ENCODE results near the gene METTL13. TPM values are rescaled to one million over a fixed set of nuclear protein-coding genes. Genes with fewer than 3 reads are reported as not detected.
A peak's percentile ranks its signal among the peaks of the same experiment; 100 is the strongest.

METTL13 gene
- total and polyA plus RNA-seq, 9 of the 15 experiments (the other 6 are each of a cell fraction or from before 2014, with no cell fraction given): 18.9 to 78.9 (median 54.9) TPM

DNA sequence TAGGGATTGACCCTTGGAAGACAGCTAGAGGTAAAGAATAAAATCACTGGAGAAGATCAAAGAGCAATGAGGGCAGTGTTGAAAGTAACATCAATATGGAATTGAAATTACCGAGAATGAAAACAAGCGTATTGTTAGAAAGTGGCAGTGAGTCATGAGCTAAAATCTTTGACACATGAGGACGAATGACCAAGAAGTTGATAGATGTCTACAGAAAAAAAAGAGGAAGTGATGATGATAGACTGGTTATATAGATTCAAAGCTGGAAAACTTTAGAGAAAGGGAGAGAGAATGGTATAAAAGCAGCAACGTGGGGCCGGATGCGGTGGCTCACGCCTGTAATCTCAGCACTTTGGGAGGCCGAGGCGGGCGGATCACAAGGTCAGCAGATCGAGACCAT is 47.3 kb downstream of the METTL13 start (continued):
- TF ChIP-seq, protein P1, sequence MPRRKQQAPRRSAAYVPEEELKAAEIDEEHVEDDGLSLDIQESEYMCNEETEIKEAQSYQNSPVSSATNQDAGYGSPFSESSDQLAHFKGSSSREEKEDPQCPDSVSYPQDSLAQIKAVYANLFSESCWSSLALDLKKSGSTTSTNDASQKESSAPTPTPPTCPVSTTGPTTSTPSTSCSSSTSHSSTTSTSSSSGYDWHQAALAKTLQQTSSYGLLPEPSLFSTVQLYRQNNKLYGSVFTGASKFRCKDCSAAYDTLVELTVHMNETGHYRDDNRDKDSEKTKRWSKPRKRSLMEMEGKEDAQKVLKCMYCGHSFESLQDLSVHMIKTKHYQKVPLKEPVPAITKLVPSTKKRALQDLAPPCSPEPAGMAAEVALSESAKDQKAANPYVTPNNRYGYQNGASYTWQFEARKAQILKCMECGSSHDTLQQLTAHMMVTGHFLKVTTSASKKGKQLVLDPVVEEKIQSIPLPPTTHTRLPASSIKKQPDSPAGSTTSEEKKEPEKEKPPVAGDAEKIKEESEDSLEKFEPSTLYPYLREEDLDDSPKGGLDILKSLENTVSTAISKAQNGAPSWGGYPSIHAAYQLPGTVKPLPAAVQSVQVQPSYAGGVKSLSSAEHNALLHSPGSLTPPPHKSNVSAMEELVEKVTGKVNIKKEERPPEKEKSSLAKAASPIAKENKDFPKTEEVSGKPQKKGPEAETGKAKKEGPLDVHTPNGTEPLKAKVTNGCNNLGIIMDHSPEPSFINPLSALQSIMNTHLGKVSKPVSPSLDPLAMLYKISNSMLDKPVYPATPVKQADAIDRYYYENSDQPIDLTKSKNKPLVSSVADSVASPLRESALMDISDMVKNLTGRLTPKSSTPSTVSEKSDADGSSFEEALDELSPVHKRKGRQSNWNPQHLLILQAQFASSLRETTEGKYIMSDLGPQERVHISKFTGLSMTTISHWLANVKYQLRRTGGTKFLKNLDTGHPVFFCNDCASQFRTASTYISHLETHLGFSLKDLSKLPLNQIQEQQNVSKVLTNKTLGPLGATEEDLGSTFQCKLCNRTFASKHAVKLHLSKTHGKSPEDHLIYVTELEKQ (CRISPR knock-in tag; IDR thresholded peaks at IDR 0.05): no peak
- no peak for TF ChIP-seq POU5F1 (IDR thresholded peaks at IDR 0.05; ENCODE audit: borderline replicate concordance, low read depth, low read length, partially characterized antibody)
- TF ChIP-seq ZBTB33 (CRISPR knock-in tag; IDR thresholded peaks at IDR 0.05): no peak
- no peak for TF ChIP-seq ZNF253 (CRISPR knock-in tag; conservative IDR thresholded peaks at IDR 0.05)
- TF ChIP-seq ELF4 (CRISPR knock-in tag; IDR thresholded peaks at IDR 0.05): no peak
- no peak for TF ChIP-seq PURB (CRISPR knock-in tag; IDR thresholded peaks at IDR 0.05; ENCODE audit: low read depth)
- no peak for TF ChIP-seq ZNF41 (CRISPR knock-in tag; conservative IDR thresholded peaks at IDR 0.05)
- TF ChIP-seq ZNF146 (CRISPR knock-in tag; IDR thresholded peaks at IDR 0.05; ENCODE audit: unreplicated experiment): no peak
- TF ChIP-seq ZFP91 (CRISPR knock-in tag; IDR thresholded peaks at IDR 0.05): no peak
- TF ChIP-seq HDAC3 (IDR thresholded peaks at IDR 0.05; ENCODE audit: borderline replicate concordance, partially characterized antibody): no peak
- TF ChIP-seq FOXA1 (IDR thresholded peaks at IDR 0.05; ENCODE audit: borderline replicate concordance): no peak
- TF ChIP-seq ZNF668 (CRISPR knock-in tag; IDR thresholded peaks at IDR 0.05): no peak
- TF ChIP-seq ZNF134 (CRISPR knock-in tag; conservative IDR thresholded peaks at IDR 0.05): no peak
- peak; percentile 90 for TF ChIP-seq EHMT2 (IDR thresholded peaks at IDR 0.05)
